IMR-90 (cell line): ENCODE results near the gene MT1A. TPM values are rescaled to one million over a fixed set of nuclear protein-coding genes. Genes with fewer than 3 reads are reported as not detected.

Experiments used
- ATAC-seq: fragments of 200-7000 bp; cut with Tn5 transposase; 2 replicates; pipeline ENCODE4 v1.9.1; 2020; ENCODE audit warnings: low read depth, mild to moderate bottlenecking, moderate library complexity
- BruUV-seq: library from RNA; stranded (reverse); fragments of 400-500 nt; replicated peaks from 2 replicates; lab custom pipeline; 2021; lab: Mats Ljungman, UMichigan
- CTCF ChIA-PET: fragments of 300-600 bp; formaldehyde crosslinking; extraction: SDS; loops from one replicate; lab custom pipeline; 2021; ENCODE audit warnings: antibody characterized with exemption; lab: Yijun Ruan, JAX
- POLR2A ChIA-PET: fragments of 300-600 bp; sonication (Branson Sonifier 250); formaldehyde crosslinking; loops from one replicate; lab custom pipeline; 2022; ENCODE audit warnings: antibody characterized with exemption; ENCODE audit not compliant: unreplicated experiment; lab: Charles Lee
- DNase-seq: peaks from one replicate; pipeline ENCODE4 v3.0.0; 2013
- H2AFZ ChIP-seq: replicated peaks from 2 replicates; pipeline ENCODE3; 2013; ENCODE audit warnings: low read length, mild to moderate bottlenecking; ENCODE audit not compliant: poor library complexity
- H2AK5ac ChIP-seq: 2 replicates; pipeline ENCODE4 v1.6.1; 2013; ENCODE audit warnings: low read depth, low read length, inconsistent platforms
- H2AK9ac ChIP-seq: replicated peaks from 2 replicates; pipeline ENCODE3; 2013; ENCODE audit warnings: mild to moderate bottlenecking, low read depth, low read length, moderate library complexity; ENCODE audit not compliant: poor library complexity
- H2BK120ac ChIP-seq: 2 replicates; pipeline ENCODE4 v1.6.1; 2013; ENCODE audit warnings: low read depth, low read length, inconsistent platforms
- H2BK15ac ChIP-seq: 3 replicates; pipeline ENCODE4 v1.6.1; 2013; ENCODE audit warnings: low read depth, low read length, inconsistent platforms
- H2BK20ac ChIP-seq: 2 replicates; pipeline ENCODE4 v1.6.1; 2013; ENCODE audit warnings: low read depth, mild to moderate bottlenecking, inconsistent platforms, low read length, moderate library complexity
- H2BK5ac ChIP-seq: 2 replicates; pipeline ENCODE4 v1.6.1; 2013; ENCODE audit warnings: mild to moderate bottlenecking, low read depth, low read length, inconsistent platforms; ENCODE audit not compliant: poor library complexity, severe bottlenecking
- H3K14ac ChIP-seq: replicated peaks from 2 replicates; pipeline ENCODE4 v1.6.1; 2013; ENCODE audit warnings: low read depth, low read length, inconsistent platforms
- H3K18ac ChIP-seq: 2 replicates; pipeline ENCODE4 v1.6.1; 2013; ENCODE audit warnings: low read depth, low read length, control low read depth
- H3K23ac ChIP-seq: 2 replicates; pipeline ENCODE4 v1.6.1; 2013; ENCODE audit warnings: low read depth, low read length, inconsistent platforms
- H3K27ac ChIP-seq: 2 replicates; pipeline ENCODE4 v1.5.1; 2013; ENCODE audit warnings: mild to moderate bottlenecking, control low read depth, low read length; ENCODE audit not compliant: insufficient read depth
- H3K27me3 ChIP-seq: 2 replicates; pipeline ENCODE4 v1.6.1; 2013; ENCODE audit warnings: low read length; ENCODE audit not compliant: control insufficient read depth, insufficient read depth
- H3K36me3 ChIP-seq: 2 replicates; pipeline ENCODE4 v1.6.1; 2013; ENCODE audit warnings: low read length, mixed read lengths; ENCODE audit not compliant: control insufficient read depth, insufficient read depth
- H3K4ac ChIP-seq: 2 replicates; pipeline ENCODE4 v1.6.1; 2013; ENCODE audit warnings: low read depth, low read length, inconsistent platforms
- H3K4me1 ChIP-seq: 2 replicates; pipeline ENCODE4 v1.6.1; 2013; ENCODE audit warnings: low read length, mixed read lengths; ENCODE audit not compliant: control insufficient read depth, insufficient read depth
- H3K4me2 ChIP-seq: 2 replicates; pipeline ENCODE4 v1.6.1; 2013; ENCODE audit warnings: low read depth, mild to moderate bottlenecking, control low read depth, low read length, moderate library complexity
- H3K4me3 ChIP-seq: 2 replicates; pipeline ENCODE4 v1.5.1; 2013; ENCODE audit warnings: low read depth, mild to moderate bottlenecking, control low read depth, low read length, moderate library complexity; ENCODE audit not compliant: insufficient read depth
- H3K56ac ChIP-seq: 2 replicates; pipeline ENCODE4 v1.6.1; 2013; ENCODE audit warnings: low read length, inconsistent platforms; ENCODE audit not compliant: insufficient read depth; ENCODE audit errors: extremely low read depth
- H3K79me1 ChIP-seq, 2 experiments: 2 replicates each; pipeline ENCODE4 v1.6.1; 2013; ENCODE audit warnings: low read length in 2 of 2, inconsistent platforms in 1 of 2, low read depth in 1 of 2
- H3K9ac ChIP-seq: 2 replicates; pipeline ENCODE4 v1.6.1; 2013; ENCODE audit warnings: low read depth, low read length, control low read depth
- H3K9me1 ChIP-seq: 2 replicates; pipeline ENCODE4 v1.6.1; 2013; ENCODE audit warnings: low read length, inconsistent platforms; ENCODE audit not compliant: insufficient read depth
- H3K9me3 ChIP-seq: 2 replicates; pipeline ENCODE4 v1.6.1; 2013; ENCODE audit warnings: low read length; ENCODE audit not compliant: control insufficient read depth, insufficient read depth
- H4K20me1 ChIP-seq: 2 replicates; pipeline ENCODE4 v1.6.1; 2013; ENCODE audit warnings: low read length, inconsistent platforms; ENCODE audit not compliant: insufficient read depth
- H4K5ac ChIP-seq: 2 replicates; pipeline ENCODE4 v1.6.1; 2013; ENCODE audit warnings: mild to moderate bottlenecking, low read depth, low read length, control low read depth
- H4K8ac ChIP-seq, 2 experiments: 2 replicates each; pipeline ENCODE4 v1.6.1; 2013; ENCODE audit warnings: low read depth in 2 of 2, low read length in 2 of 2, control low read depth in 1 of 2, inconsistent platforms in 1 of 2
- H4K91ac ChIP-seq: 2 replicates; pipeline ENCODE4 v1.6.1; 2013; ENCODE audit warnings: low read depth, low read length, inconsistent platforms; ENCODE audit not compliant: insufficient read depth
- BHLHE40 ChIP-seq: fragments of 150-350 bp; IDR thresholded peaks from 2 replicates; pipeline ENCODE4 v1.6.1; 2016; ENCODE audit warnings: mild to moderate bottlenecking, low read depth, low read length
- CEBPB ChIP-seq: IDR thresholded peaks from 2 replicates; pipeline ENCODE4 v1.6.1; 2012; ENCODE audit warnings: low read depth, low read length, improper control_type of control experiment
- CHD1 ChIP-seq: IDR thresholded peaks from 2 replicates; pipeline ENCODE4 v1.6.1; 2012; ENCODE audit warnings: low read depth, low read length, improper control_type of control experiment
- FOS ChIP-seq: fragments of 150-350 bp; IDR thresholded peaks from 2 replicates; pipeline ENCODE4 v1.6.1; 2016; ENCODE audit warnings: low read depth, low read length
- MAFK ChIP-seq: IDR thresholded peaks from 2 replicates; pipeline ENCODE4 v1.6.1; 2012; ENCODE audit warnings: low read depth, low read length, improper control_type of control experiment
- MXI1 ChIP-seq: IDR thresholded peaks from 2 replicates; pipeline ENCODE4 v1.6.1; 2012; ENCODE audit warnings: low read depth, mild to moderate bottlenecking, low read length, moderate library complexity, borderline replicate concordance
- NFE2L2 ChIP-seq: fragments of 150-350 bp; IDR thresholded peaks from 2 replicates; pipeline ENCODE4 v1.6.1; 2016; ENCODE audit warnings: low read depth, mild to moderate bottlenecking, low read length
- POLR2A ChIP-seq: IDR thresholded peaks from 2 replicates; pipeline ENCODE4 v1.6.1; 2012; ENCODE audit warnings: mild to moderate bottlenecking, low read depth, low read length
- RAD21 ChIP-seq: IDR thresholded peaks from 2 replicates; pipeline ENCODE4 v1.6.1; 2012; ENCODE audit warnings: low read length, improper control_type of control experiment
- RCOR1 ChIP-seq: IDR thresholded peaks from 2 replicates; pipeline ENCODE4 v1.6.1; 2012; ENCODE audit warnings: mild to moderate bottlenecking, low read length, improper control_type of control experiment; ENCODE audit not compliant: insufficient replicate concordance
- RFX5 ChIP-seq: IDR thresholded peaks from 2 replicates; pipeline ENCODE4 v1.8.0; 2012; ENCODE audit warnings: low read depth, mild to moderate bottlenecking, low read length, moderate library complexity
- SMC3 ChIP-seq: fragments of 150-350 bp; IDR thresholded peaks from 2 replicates; pipeline ENCODE4 v1.6.1; 2016; ENCODE audit warnings: low read depth, mild to moderate bottlenecking, antibody characterized with exemption, low read length, moderate library complexity
- WGBS, 2 experiments: methylation state at CpG; one replicate each; pipeline versions ENCODE4 v1.1.5 to v1.1.7; 2013; ENCODE audit warnings: missing lambda C conversion rate in 2 of 2; ENCODE audit not compliant: insufficient read length in 1 of 2; ENCODE audit errors: extremely low coverage in 2 of 2; 5-methylcytosine and 5-hydroxymethylcytosine counted together
- dilution Hi-C: fragments of 300-500 bp; cut with HindIII; formaldehyde crosslinking; loops from one replicate; pipeline ENCODE4 v1.14.3; 2018; ENCODE audit warnings: low sequenced_read_pairs; ENCODE audit not compliant: unreplicated experiment
- in situ Hi-C: fragments of 300-500 bp; cut with MboI; formaldehyde crosslinking; loops from 3 replicates; pipeline ENCODE4 v1.14.3; 2019; ENCODE audit warnings: low sequenced_read_pairs, inconsistent platforms, mixed read lengths
- intact Hi-C: fragments of 100-400 bp; cut with micrococcal nuclease; formaldehyde crosslinking; loops from 2 replicates; pipeline ENCODE4 v1.10.0; 2022
- polyA plus RNA-seq, 3 experiments: library from polyadenylated mRNA; depleted of rRNA; stranded (reverse); fragments of >200 nt; gene quantifications; 2 replicates each; pipeline ENCODE4 v1.2.3, GENCODE V29; 2012; ENCODE audit warnings: low replicate concordance in 1 of 3
- total RNA-seq: library from RNA; depleted of rRNA; stranded (reverse); fragments of >200 nt; gene quantifications from 2 replicates; pipeline ENCODE4 v1.2.3, GENCODE V29; 2012
- TF ChIP-seq, protein P1 (sequence below): fragments of 150-350 bp; IDR thresholded peaks from 2 replicates; pipeline ENCODE4 v1.6.1; 2016; ENCODE audit warnings: low read depth, mild to moderate bottlenecking, low read length, moderate library complexity, borderline replicate concordance
- TF ChIP-seq, protein P2 (sequence below): fragments of 150-350 bp; IDR thresholded peaks from 2 replicates; pipeline ENCODE4 v1.6.1; 2017; ENCODE audit warnings: mild to moderate bottlenecking, antibody characterized with exemption, low read length, low read depth
- TF ChIP-seq, protein P3 (sequence below): conservative IDR thresholded peaks from 2 replicates; pipeline ENCODE4 v1.5.1; 2012; ENCODE audit warnings: mild to moderate bottlenecking, low read depth, low read length, improper control_type of control experiment

The MT1A gene
- total and polyA plus RNA-seq, 2 of the 4 experiments (the other 2 are of a cell fraction), result 1.6 TPM; not detected in 1

DNA sequence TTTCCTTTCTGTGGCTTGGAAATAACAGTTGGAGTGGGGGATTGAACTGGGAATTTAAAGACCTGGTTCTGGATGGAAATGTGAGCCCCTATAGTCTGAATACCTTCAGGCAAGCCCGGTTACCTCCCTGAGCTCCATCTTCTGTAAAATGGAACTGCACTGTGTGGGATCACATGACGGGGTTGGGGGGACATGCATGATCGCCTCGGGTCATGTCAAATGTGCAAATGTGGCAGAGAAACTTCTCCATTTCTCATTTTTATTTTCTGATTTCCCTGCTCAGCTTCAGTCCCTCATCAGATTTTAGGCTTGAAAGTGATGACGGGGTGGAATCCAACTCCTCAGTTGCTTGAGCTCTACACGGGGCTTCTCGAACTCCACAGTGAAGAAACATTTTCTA, 14.8 kb downstream of the MT1A start:
- Histone ChIP-seq H2BK15ac (no peak overlapping the region), H4K5ac (no peak overlapping the region), H4K91ac (no peak overlapping the region), H2BK5ac (no peak overlapping the region), H3K14ac (no peak overlapping the region), H3K4me3 (no peak overlapping the region), H3K9me1 (peaks cover 3% of the 10 kb centered on the region; the same call in 1 of the 2 replicates), H3K36me3 (no peaks in the 10 kb centered on the region), H3K27ac (no peak overlapping the region), H2BK120ac (no peak overlapping the region), H2BK20ac (no peak overlapping the region), H3K9me3 (no peaks in the 10 kb centered on the region), H4K8ac (no peak overlapping the region), H3K23ac (no peak overlapping the region), H3K4me1 (peaks cover 2% of the 10 kb centered on the region; the same call in 1 of the 2 replicates), H3K27me3 (peaks cover 73% of the 10 kb centered on the region), H3K56ac (no peak overlapping the region), H2AK9ac (no peak overlapping the region), H3K79me1 (no peaks in the 10 kb centered on the region), H3K18ac (no peak overlapping the region), H4K20me1 (no peaks in the 10 kb centered on the region), H2AK5ac (no peak overlapping the region), H2AFZ (no peak overlapping the region), H3K4ac (no peak overlapping the region), H3K4me2 (no peak overlapping the region), H3K9ac (no peak overlapping the region)
- dilution Hi-C loops, result no loop called here
- no CpG with 5 or more reads among the region's 7 CpGs for WGBS, 2 experiments
- ChIA-PET POLR2A (interaction anchor here (0.6 to 0.7 kb wide), 2 partner anchors 29 to 127 kb away, joined by 6 to 9 read pairs; partner anchors contain the start of gene MT1X), CTCF (no interaction called here)
- DNase-seq (no peak), ATAC-seq (no peak)
- intact Hi-C loops, result no loop called here
- TF ChIP-seq, protein P1, sequence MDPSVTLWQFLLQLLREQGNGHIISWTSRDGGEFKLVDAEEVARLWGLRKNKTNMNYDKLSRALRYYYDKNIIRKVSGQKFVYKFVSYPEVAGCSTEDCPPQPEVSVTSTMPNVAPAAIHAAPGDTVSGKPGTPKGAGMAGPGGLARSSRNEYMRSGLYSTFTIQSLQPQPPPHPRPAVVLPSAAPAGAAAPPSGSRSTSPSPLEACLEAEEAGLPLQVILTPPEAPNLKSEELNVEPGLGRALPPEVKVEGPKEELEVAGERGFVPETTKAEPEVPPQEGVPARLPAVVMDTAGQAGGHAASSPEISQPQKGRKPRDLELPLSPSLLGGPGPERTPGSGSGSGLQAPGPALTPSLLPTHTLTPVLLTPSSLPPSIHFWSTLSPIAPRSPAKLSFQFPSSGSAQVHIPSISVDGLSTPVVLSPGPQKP, result no peak
- TF ChIP-seq POLR2A (no peak), CHD1 (no peak), SMC3 (no peak), RFX5 (no peak), CEBPB (no peak), BHLHE40 (no peak), RAD21 (no peak), RCOR1 (no peak), FOS (no peak), MXI1 (no peak), MAFK (no peak), NFE2L2 (no peak)
- TF ChIP-seq, protein P2, sequence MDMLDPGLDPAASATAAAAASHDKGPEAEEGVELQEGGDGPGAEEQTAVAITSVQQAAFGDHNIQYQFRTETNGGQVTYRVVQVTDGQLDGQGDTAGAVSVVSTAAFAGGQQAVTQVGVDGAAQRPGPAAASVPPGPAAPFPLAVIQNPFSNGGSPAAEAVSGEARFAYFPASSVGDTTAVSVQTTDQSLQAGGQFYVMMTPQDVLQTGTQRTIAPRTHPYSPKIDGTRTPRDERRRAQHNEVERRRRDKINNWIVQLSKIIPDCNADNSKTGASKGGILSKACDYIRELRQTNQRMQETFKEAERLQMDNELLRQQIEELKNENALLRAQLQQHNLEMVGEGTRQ, result no peak
- TF ChIP-seq, protein P3, sequence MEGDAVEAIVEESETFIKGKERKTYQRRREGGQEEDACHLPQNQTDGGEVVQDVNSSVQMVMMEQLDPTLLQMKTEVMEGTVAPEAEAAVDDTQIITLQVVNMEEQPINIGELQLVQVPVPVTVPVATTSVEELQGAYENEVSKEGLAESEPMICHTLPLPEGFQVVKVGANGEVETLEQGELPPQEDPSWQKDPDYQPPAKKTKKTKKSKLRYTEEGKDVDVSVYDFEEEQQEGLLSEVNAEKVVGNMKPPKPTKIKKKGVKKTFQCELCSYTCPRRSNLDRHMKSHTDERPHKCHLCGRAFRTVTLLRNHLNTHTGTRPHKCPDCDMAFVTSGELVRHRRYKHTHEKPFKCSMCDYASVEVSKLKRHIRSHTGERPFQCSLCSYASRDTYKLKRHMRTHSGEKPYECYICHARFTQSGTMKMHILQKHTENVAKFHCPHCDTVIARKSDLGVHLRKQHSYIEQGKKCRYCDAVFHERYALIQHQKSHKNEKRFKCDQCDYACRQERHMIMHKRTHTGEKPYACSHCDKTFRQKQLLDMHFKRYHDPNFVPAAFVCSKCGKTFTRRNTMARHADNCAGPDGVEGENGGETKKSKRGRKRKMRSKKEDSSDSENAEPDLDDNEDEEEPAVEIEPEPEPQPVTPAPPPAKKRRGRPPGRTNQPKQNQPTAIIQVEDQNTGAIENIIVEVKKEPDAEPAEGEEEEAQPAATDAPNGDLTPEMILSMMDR, result no peak
- no TSS peak for BruUV-seq
- in situ Hi-C loops, result no loop called here
